ENCODE results near the gene KLRF2. TPM values are rescaled to one million over a fixed set of nuclear protein-coding genes. Genes with fewer than 3 reads are reported as not detected.

The KLRF2 gene
- total RNA-seq, 1 experiment from 2014 or later = not detected

- Histone ChIP-seq H3K27me3 (ENCODE audit: low read length) (no peaks in the 10 kb centered on the region; the same call in 1 of the 2 replicates), H3K4me2 (ENCODE audit: low read length) (peak within 1 kb of the TSS; percentile 95), H3K4me1 (ENCODE audit: insufficient read depth, low read length) (peaks cover 13% of the 10 kb centered on the region; the same call in 1 of the 2 replicates), H4K20me1 (ENCODE audit: low read length) (no peaks in the 10 kb centered on the region), H3F3A (ENCODE audit: low read length, unreplicated experiment) (no peaks in the 10 kb centered on the region), H3K9ac (ENCODE audit: low read length) (peak within 1 kb of the TSS; percentile 7; the same call in 1 of the 2 replicates), H3K79me2 (ENCODE audit: low read length) (no peaks in the 10 kb centered on the region), H3K36me3 (ENCODE audit: low read depth, low read length) (no peaks in the 10 kb centered on the region), H3K27ac (ENCODE audit: low read length) (no peak within 1 kb of the TSS), H2AFZ (ENCODE audit: low read length) (peak within 1 kb of the TSS; percentile 65), H3K9me2 (replicated peaks; ENCODE audit: low read length) (no peaks in the 10 kb centered on the region), H3K4me3 (ENCODE audit: low read length) (peak within 1 kb of the TSS; percentile 70), H3K9me3 (ENCODE audit: low read length) (no peaks in the 10 kb centered on the region)
- peak; percentile 69 for DNase-seq
- POLR2A ChIA-PET (ENCODE audit: unreplicated experiment) = interaction anchor here (0.5 kb wide), 1 partner anchor 179 kb away, joined by 4 read pairs; no protein-coding TSS in a partner anchor
- CTCF ChIA-PET = no interaction called here
- BruUV-seq (replicated peaks) = no TSS peak
- intact Hi-C loops (cut with micrococcal nuclease) = no loop called here
- peak; percentile 82 for ATAC-seq
- TF ChIP-seq EZH2 (IDR thresholded peaks at IDR 0.05; ENCODE audit: low read length, unreplicated experiment) = no peak
- no peak for TF ChIP-seq CTCF (conservative IDR thresholded peaks at IDR 0.05; ENCODE audit: low read depth, low read length)
- no peak for TF ChIP-seq EZH2phosphoT487 (IDR thresholded peaks at IDR 0.05; ENCODE audit: borderline replicate concordance, low read length)
These were observed 11.8 kb upstream of the KLRF2 start, which contains the start of gene CLEC2B for GRCh38 chr12:9869307-9870161. CLEC2B (minus strand) TSS chr12:9869354.

DNA sequence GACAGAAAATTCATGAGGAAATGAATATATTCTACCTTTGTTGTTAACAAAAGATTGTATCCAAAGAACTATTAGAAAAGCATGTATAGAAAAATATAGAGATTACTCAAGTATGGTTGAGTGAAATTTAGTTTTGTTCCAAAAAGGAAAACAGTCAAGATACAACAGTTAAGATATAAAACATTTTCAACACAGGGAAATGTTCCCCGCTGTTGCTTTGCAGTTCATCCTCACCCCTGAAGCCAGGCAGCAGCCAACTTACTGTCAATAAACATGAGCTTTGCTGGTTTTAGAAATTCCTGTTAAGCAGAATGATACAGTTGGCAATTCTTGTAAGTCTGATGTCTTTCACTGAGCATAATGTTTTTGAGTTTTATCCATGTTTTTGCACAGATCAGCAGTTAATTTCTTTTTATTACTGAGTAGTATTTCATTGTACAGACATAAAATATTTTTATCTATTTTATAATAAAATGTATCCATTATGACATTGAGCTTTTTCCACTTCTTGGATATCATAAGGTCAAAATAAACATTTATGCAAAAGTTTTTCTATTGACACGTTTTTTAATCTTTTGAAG is 10.9 kb upstream of the KLRF2 start:
- Histone ChIP-seq H3F3A (ENCODE audit: low read length, unreplicated experiment) (no peaks in the 10 kb centered on the region), H3K36me3 (ENCODE audit: low read depth, low read length) (no peaks in the 10 kb centered on the region), H3K27ac (ENCODE audit: low read length) (no peak overlapping the region), H3K4me2 (ENCODE audit: low read length) (peak overlapping the region; percentile 95), H3K79me2 (ENCODE audit: low read length) (no peaks in the 10 kb centered on the region), H3K4me1 (ENCODE audit: insufficient read depth, low read length) (peaks cover 13% of the 10 kb centered on the region; the same call in 1 of the 2 replicates), H3K9me2 (replicated peaks; ENCODE audit: low read length) (no peaks in the 10 kb centered on the region), H3K27me3 (ENCODE audit: low read length) (no peaks in the 10 kb centered on the region; the same call in 1 of the 2 replicates), H3K4me3 (ENCODE audit: low read length) (peak overlapping the region; percentile 70), H3K9ac (ENCODE audit: low read length) (no peak overlapping the region), H3K9me3 (ENCODE audit: low read length) (no peaks in the 10 kb centered on the region), H4K20me1 (ENCODE audit: low read length) (no peaks in the 10 kb centered on the region), H2AFZ (ENCODE audit: low read length) (no peak overlapping the region; the same call in 1 of the 2 replicates)
- no peak for TF ChIP-seq EZH2 (IDR thresholded peaks at IDR 0.05; ENCODE audit: low read length, unreplicated experiment)
- TF ChIP-seq CTCF (conservative IDR thresholded peaks at IDR 0.05; ENCODE audit: low read depth, low read length) = no peak
- TF ChIP-seq EZH2phosphoT487 (IDR thresholded peaks at IDR 0.05; ENCODE audit: borderline replicate concordance, low read length) = no peak
- ATAC-seq (no peak), DNase-seq (peak; percentile 3)
- POLR2A ChIA-PET (ENCODE audit: unreplicated experiment) = no interaction called here
- CTCF ChIA-PET = no interaction called here
- no TSS peak for BruUV-seq (replicated peaks)
- intact Hi-C loops (cut with micrococcal nuclease) = no loop called here
